ENCODE data around the gene CPNE4.

CPNE4 gene

GRCh38 chr3:131812433-131812832, 222.4 kb downstream of the CPNE4 start:
- no peak overlapping the region for H3K4me3 ChIP-seq (ENCODE audit: low read depth, low read length)
- DNase-seq (ENCODE audit: low read depth) = no peak
- in situ Hi-C loops (cut with HindIII; ENCODE audit: low sequenced_read_pairs) = no loop called here

GRCh38 chr3:131811481-131811880, 223.3 kb downstream of the CPNE4 start:
- no peak for TF ChIP-seq CTCF (IDR thresholded peaks at IDR 0.05; ENCODE audit: low read depth, low read length, missing control alignments)
- in situ Hi-C loops (cut with HindIII; ENCODE audit: low sequenced_read_pairs) = no loop called here
- no peak for DNase-seq (ENCODE audit: low read depth)
- no peak overlapping the region for H3K4me3 ChIP-seq (ENCODE audit: low read depth, low read length)

More at GRCh38 chr3:131812433-131812832, 222.4 kb downstream of the CPNE4 start:
- TF ChIP-seq CTCF (IDR thresholded peaks at IDR 0.05; ENCODE audit: low read depth, low read length, missing control alignments) = no peak

- no peak for TF ChIP-seq CTCF (IDR thresholded peaks at IDR 0.05; ENCODE audit: low read depth, low read length, missing control alignments)
- in situ Hi-C loops (cut with HindIII; ENCODE audit: low sequenced_read_pairs) = no loop called here
- no peak for DNase-seq (ENCODE audit: low read depth)
- H3K4me3 ChIP-seq (ENCODE audit: low read depth, low read length) = no peak overlapping the region
Observed at GRCh38 chr3:131807822-131808221, 227.0 kb downstream of the CPNE4 start.

- no peak for DNase-seq (ENCODE audit: low read depth)
- TF ChIP-seq CTCF (IDR thresholded peaks at IDR 0.05; ENCODE audit: low read depth, low read length, missing control alignments) = no peak
- in situ Hi-C loops (cut with HindIII; ENCODE audit: low sequenced_read_pairs) = no loop called here
- no peak overlapping the region for H3K4me3 ChIP-seq (ENCODE audit: low read depth, low read length)
Observed at GRCh38 chr3:131806736-131807135, 228.1 kb downstream of the CPNE4 start.

GRCh38 chr3:131804565-131805133, 230.2 kb downstream of the CPNE4 start:
- in situ Hi-C loops (cut with HindIII; ENCODE audit: low sequenced_read_pairs) = no loop called here
- no peak overlapping the region for H3K4me3 ChIP-seq (ENCODE audit: low read depth, low read length)
- DNase-seq (ENCODE audit: low read depth) = no peak
- TF ChIP-seq CTCF (IDR thresholded peaks at IDR 0.05; ENCODE audit: low read depth, low read length, missing control alignments) = no peak

GRCh38 chr3:131803113-131803512, 231.7 kb downstream of the CPNE4 start:
- in situ Hi-C loops (cut with HindIII; ENCODE audit: low sequenced_read_pairs) = no loop called here
- no peak for TF ChIP-seq CTCF (IDR thresholded peaks at IDR 0.05; ENCODE audit: low read depth, low read length, missing control alignments)
- DNase-seq (ENCODE audit: low read depth) = no peak
- H3K4me3 ChIP-seq (ENCODE audit: low read depth, low read length) = no peak overlapping the region
